Hepatocyte (in vitro differentiated cells): ENCODE data around the gene GUK1.

Experiments
- CTCF ChIP-seq: fragments of 200-600 bp; sonication (generic); IDR thresholded peaks from 2 replicates; pipeline ENCODE4 v1.5.1; 2016; ENCODE audit warnings: antibody characterized with exemption, mild to moderate bottlenecking; ENCODE audit not compliant: poor library complexity
- EZH2 ChIP-seq: fragments of 200-600 bp; sonication (generic); IDR thresholded peaks from 2 replicates; pipeline ENCODE4 v1.6.1; 2016; ENCODE audit warnings: antibody characterized with exemption, mild to moderate bottlenecking, borderline replicate concordance
- EZH2phosphoT487 ChIP-seq: fragments of 200-600 bp; sonication (generic); IDR thresholded peaks from one replicate; pipeline ENCODE4 v1.6.1; 2018; ENCODE audit warnings: antibody characterized with exemption, mild to moderate bottlenecking, low read depth, moderate library complexity; ENCODE audit not compliant: unreplicated experiment, severe bottlenecking

- TF ChIP-seq CTCF (no peak), EZH2 (no peak), EZH2phosphoT487 (no peak)
Measured at GRCh38 chr1:228139931-228140723, at the start of gene GUK1.
